ENCODE results near the gene RGS9.

The RGS9 gene

DNA sequence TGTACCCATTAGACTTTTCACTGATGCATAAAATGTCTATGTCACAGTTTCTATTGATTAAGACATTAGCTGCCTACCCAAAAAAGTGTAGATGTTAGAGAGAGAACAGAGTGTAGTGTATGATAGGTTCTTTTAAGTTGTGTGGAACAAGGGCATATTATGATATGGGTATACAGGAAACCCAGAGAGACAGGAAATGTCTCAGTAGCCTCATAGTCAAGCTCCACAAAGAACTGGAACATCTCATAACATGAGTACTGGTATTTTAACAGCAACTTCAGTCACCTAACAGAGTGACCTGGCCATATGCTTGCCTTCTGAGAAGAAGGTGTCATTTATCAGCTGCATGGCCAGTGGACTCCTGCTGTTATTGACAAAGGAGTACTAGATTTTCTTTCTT, 128.1 kb downstream of the RGS9 start:
- DNase-seq: no peak

DNA sequence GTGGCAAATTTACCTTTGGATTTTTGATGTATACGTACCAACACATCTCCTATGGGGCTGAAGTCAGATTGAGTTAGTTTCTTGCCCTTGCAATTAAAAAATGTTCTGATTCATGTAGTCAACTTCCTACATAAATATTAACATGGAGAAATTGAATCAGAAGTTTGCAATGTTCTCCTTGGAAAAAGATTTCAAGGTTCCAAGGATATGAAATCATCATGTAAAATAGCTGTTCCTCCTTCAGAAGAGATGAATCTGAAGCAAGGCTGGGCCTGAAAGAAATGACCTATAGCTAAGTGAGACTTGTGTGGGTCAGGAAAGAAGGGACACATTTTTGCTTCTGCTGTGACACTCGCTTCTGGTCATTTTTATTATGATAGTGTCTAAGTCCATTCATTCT, 131.7 kb downstream of the RGS9 start:
- no peak for DNase-seq

DNA sequence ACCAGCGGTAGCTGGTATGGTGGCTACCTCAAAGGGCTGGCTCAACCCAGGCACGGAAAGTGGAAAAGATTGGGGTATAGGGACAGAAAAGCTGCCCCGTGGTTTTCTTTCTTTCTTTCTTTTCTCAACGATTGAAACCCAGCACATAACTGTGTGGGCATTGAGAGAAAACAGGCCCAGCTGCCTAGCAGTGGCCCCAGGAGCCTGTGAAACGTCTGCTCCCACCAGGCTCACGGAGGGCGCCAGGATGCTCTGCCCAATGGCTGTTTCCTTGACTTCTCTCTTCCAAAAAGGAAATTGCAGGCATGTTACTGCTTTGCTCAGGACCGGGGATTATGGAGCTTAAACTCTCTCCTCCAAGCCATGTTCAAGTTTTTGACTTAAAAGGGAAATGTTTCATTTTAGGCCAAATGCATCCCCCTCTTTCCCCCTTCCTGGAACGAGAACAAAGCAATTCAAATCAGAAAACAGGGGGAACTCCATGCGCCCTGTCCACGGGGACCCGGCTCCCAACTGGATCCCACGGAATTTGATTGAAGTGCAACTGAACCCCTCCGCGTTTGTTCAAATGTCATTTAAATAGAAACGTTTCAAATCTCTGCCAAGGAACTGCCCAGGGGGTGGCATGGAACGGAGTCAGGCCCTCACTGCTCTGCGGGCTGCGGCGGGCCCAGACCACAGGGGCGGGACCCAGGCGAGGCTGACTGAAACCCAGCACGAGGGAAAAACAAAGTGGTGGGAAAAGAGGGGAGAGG, 133.5 kb downstream of the RGS9 start:
- DNase-seq: no peak

DNA sequence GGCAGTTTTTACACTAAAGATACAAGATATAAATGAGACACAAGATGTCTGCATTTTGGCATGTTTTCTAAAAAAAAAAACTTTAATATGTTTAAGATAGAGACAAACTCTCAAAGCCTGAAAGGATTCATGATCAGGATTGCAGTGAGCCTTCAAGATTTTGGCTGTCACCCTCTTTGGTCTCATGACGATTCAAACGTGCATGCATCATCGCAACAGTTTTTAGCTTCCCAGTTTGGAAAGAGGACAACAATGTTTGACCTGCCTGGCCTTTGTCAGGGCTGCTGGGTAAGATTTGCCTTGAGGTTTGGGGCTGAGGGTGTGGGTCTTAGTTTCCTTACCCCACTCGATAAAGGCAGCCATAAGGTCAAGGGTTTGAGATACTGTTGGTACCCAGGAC, 134.1 kb downstream of the RGS9 start:
- DNase-seq: no peak

All from SHP77 treated with DMSO at 0.1 percent for 48 hours (cell line).